H9 (cell line): ENCODE data around the gene ERAL1. TPM values are rescaled to one million over a fixed set of nuclear protein-coding genes. Genes with fewer than 3 reads are reported as not detected.

Experiments
- DNase-seq: peaks from one replicate; pipeline ENCODE4 v3.0.0-alpha.2; 2017
- H2AFZ ChIP-seq: one replicate; pipeline ENCODE4 v1.6.1; 2013; ENCODE audit warnings: mild to moderate bottlenecking, low read length, control low read depth, moderate library complexity
- H2AK5ac ChIP-seq: 2 replicates; pipeline ENCODE4 v1.6.1; 2013; ENCODE audit warnings: low read length, control low read depth, mixed read lengths; ENCODE audit not compliant: insufficient read length
- H2BK120ac ChIP-seq: one replicate; pipeline ENCODE4 v1.6.1; 2013; ENCODE audit warnings: low read depth, mild to moderate bottlenecking, low read length, control low read depth, inconsistent platforms; ENCODE audit not compliant: poor library complexity, severe bottlenecking
- H2BK12ac ChIP-seq: 2 replicates; pipeline ENCODE4 v1.6.1; 2013; ENCODE audit warnings: low read length, control low read depth, mixed read lengths, low read depth; ENCODE audit not compliant: insufficient read length
- H2BK15ac ChIP-seq: 2 replicates; pipeline ENCODE4 v1.6.1; 2013; ENCODE audit warnings: low read depth, low read length, control low read depth
- H2BK20ac ChIP-seq: one replicate; pipeline ENCODE4 v1.6.1; 2013; ENCODE audit warnings: low read depth, mild to moderate bottlenecking, low read length, control low read depth, inconsistent platforms; ENCODE audit not compliant: poor library complexity, severe bottlenecking
- H2BK5ac ChIP-seq: 2 replicates; pipeline ENCODE4 v1.6.1; 2013; ENCODE audit warnings: low read length, control low read depth, mixed read lengths; ENCODE audit not compliant: insufficient read length
- H3K14ac ChIP-seq: 2 replicates; pipeline ENCODE4 v1.6.1; 2013; ENCODE audit warnings: low read length, control low read depth; ENCODE audit not compliant: insufficient read depth
- H3K18ac ChIP-seq: 2 replicates; pipeline ENCODE4 v1.6.1; 2013; ENCODE audit warnings: low read depth, mild to moderate bottlenecking, mixed read lengths, low read length, control low read depth; ENCODE audit not compliant: insufficient read length
- H3K23ac ChIP-seq: 2 replicates; pipeline ENCODE4 v1.6.1; 2013; ENCODE audit warnings: low read length, control low read depth, mixed read lengths, low read depth; ENCODE audit not compliant: insufficient read length
- H3K23me2 ChIP-seq: 2 replicates; pipeline ENCODE4 v1.6.1; 2013; ENCODE audit warnings: low read depth, mild to moderate bottlenecking, mixed read lengths, low read length, control low read depth; ENCODE audit not compliant: insufficient read length, poor library complexity, severe bottlenecking
- H3K27ac ChIP-seq: 2 replicates; pipeline ENCODE4 v1.5.1; 2013; ENCODE audit warnings: low read length, control low read depth, mixed read lengths, low read depth; ENCODE audit not compliant: insufficient read length
- H3K27me3 ChIP-seq: 2 replicates; pipeline ENCODE4 v1.6.1; 2013; ENCODE audit warnings: low read length, control low read depth, inconsistent platforms; ENCODE audit not compliant: insufficient read depth
- H3K4ac ChIP-seq: 2 replicates; pipeline ENCODE4 v1.6.1; 2013; ENCODE audit warnings: low read depth, mild to moderate bottlenecking, control low read depth, inconsistent platforms, low read length, moderate library complexity
- H3K4me1 ChIP-seq: 2 replicates; pipeline ENCODE4 v1.6.1; 2013; ENCODE audit warnings: low read length, control low read depth, inconsistent platforms; ENCODE audit not compliant: insufficient read depth
- H3K4me2 ChIP-seq: 2 replicates; pipeline ENCODE4 v1.6.1; 2013; ENCODE audit warnings: low read length, control low read depth, mixed read lengths; ENCODE audit not compliant: insufficient read length, insufficient read depth
- H3K56ac ChIP-seq: 2 replicates; pipeline ENCODE4 v1.6.1; 2013; ENCODE audit warnings: low read depth, mild to moderate bottlenecking, mixed read lengths, low read length, control low read depth; ENCODE audit not compliant: insufficient read length
- H3K79me1 ChIP-seq: 2 replicates; pipeline ENCODE4 v1.6.1; 2013; ENCODE audit warnings: low read depth, mild to moderate bottlenecking, moderate library complexity, low read length, control low read depth, inconsistent platforms; ENCODE audit not compliant: insufficient read depth, poor library complexity, severe bottlenecking
- H3K79me2 ChIP-seq: 2 replicates; pipeline ENCODE4 v1.6.1; 2013; ENCODE audit warnings: low read length, control low read depth, inconsistent platforms; ENCODE audit not compliant: insufficient read depth
- H3K9ac ChIP-seq: 2 replicates; pipeline ENCODE4 v1.6.1; 2013; ENCODE audit warnings: low read length, control low read depth, mixed read lengths; ENCODE audit not compliant: insufficient read length; ENCODE audit errors: extremely low read depth
- H3K9me3 ChIP-seq: one replicate; pipeline ENCODE4 v1.6.1; 2013; ENCODE audit warnings: low read depth, low read length, inconsistent platforms; ENCODE audit not compliant: control insufficient read depth
- H3T11ph ChIP-seq: one replicate; pipeline ENCODE4 v1.6.1; 2013; ENCODE audit warnings: mild to moderate bottlenecking, low read length, control low read depth, inconsistent platforms
- H4K20me1 ChIP-seq: one replicate; pipeline ENCODE4 v1.6.1; 2013; ENCODE audit not compliant: control insufficient read depth, insufficient read length, insufficient read depth
- H4K5ac ChIP-seq: 2 replicates; pipeline ENCODE4 v1.6.1; 2013; ENCODE audit warnings: low read depth, mild to moderate bottlenecking, mixed read lengths, low read length, control low read depth; ENCODE audit not compliant: insufficient read length
- H4K8ac ChIP-seq: replicated peaks from 2 replicates; pipeline ENCODE4 v1.6.1; 2013; ENCODE audit warnings: low read length, control low read depth, mixed read lengths, low read depth; ENCODE audit not compliant: insufficient read length
- H4K91ac ChIP-seq: 2 replicates; pipeline ENCODE4 v1.6.1; 2013; ENCODE audit warnings: low read depth, mild to moderate bottlenecking, moderate library complexity, mixed read lengths, low read length, control low read depth; ENCODE audit not compliant: insufficient read length
- H3K27ac Mint-ChIP-seq, 3 experiments: 2 replicates in 2 of 3; 3 replicates in 1 of 3; pipeline ENCODE4 v1.8.0; 2020 to 2021; ENCODE audit warnings: mixed read lengths in 3 of 3, mild to moderate bottlenecking in 1 of 3, moderate library complexity in 1 of 3
- H3K27me3 Mint-ChIP-seq: 2 replicates; pipeline ENCODE4 v1.8.0; 2021; ENCODE audit warnings: low read depth, mild to moderate bottlenecking, moderate library complexity, mixed read lengths
- H3K36me3 Mint-ChIP-seq, 3 experiments: 2 replicates in 2 of 3; 3 replicates in 1 of 3; pipeline ENCODE4 v1.8.0; 2020 to 2021; ENCODE audit warnings: low read depth in 3 of 3, mixed read lengths in 3 of 3; ENCODE audit not compliant: insufficient read depth in 1 of 3
- H3K4me1 Mint-ChIP-seq, 2 experiments: 2 replicates each; pipeline ENCODE4 v1.8.0; 2020; ENCODE audit warnings: mixed read lengths in 2 of 2
- H3K4me3 Mint-ChIP-seq, 2 experiments: 2 replicates in 1 of 2; 3 replicates in 1 of 2; pipeline ENCODE4 v1.8.0; 2020 to 2021; ENCODE audit warnings: mild to moderate bottlenecking in 2 of 2, mixed read lengths in 2 of 2, moderate library complexity in 1 of 2
- H3K9me3 Mint-ChIP-seq, 2 experiments: 2 replicates in 1 of 2; 3 replicates in 1 of 2; pipeline ENCODE4 v1.8.0; 2020; ENCODE audit warnings: mild to moderate bottlenecking in 2 of 2, mixed read lengths in 2 of 2, moderate library complexity in 1 of 2
- WGBS: extraction: QIAGEN DNeasy Blood & Tissue Kit; methylation state at CpG from one replicate; pipeline ENCODE4 v1.1.7; 2013; ENCODE audit warnings: missing lambda C conversion rate, low lambda C conversion rate, mixed read lengths; ENCODE audit not compliant: insufficient read length; ENCODE audit errors: extremely low coverage; 5-methylcytosine and 5-hydroxymethylcytosine counted together
- total RNA-seq: library from RNA; stranded (reverse); gene quantifications from 2 replicates; pipeline ENCODE4 v1.2.1, GENCODE V29; 2021
- TF ChIP-seq, protein P1 (sequence below): fragments of 200-600 bp; sonication (generic); conservative IDR thresholded peaks from 3 replicates; pipeline ENCODE4 v1.8.0; 2021; ENCODE audit warnings: antibody characterized with exemption, mild to moderate bottlenecking

The ERAL1 gene
- total RNA-seq, 1 experiment from 2014 or later: 67.8 TPM

- Histone ChIP-seq H3K4me1 (no peaks in the 10 kb centered on the region; the same call in 1 of the 2 replicates), H2BK15ac (no peak overlapping the region), H2BK120ac (no peak overlapping the region), H3K79me2 (peaks cover 8% of the 10 kb centered on the region; the same call in 1 of the 2 replicates), H3K27ac (no peak overlapping the region), H2BK12ac (no peak overlapping the region), H2BK20ac (no peak overlapping the region), H3K9ac (no peak overlapping the region), H3K23me2 (no peaks in the 10 kb centered on the region), H3K4ac (no peak overlapping the region), H2AK5ac (no peak overlapping the region), H3T11ph (no peak overlapping the region), H3K18ac (no peak overlapping the region), H3K9me3 (no peaks in the 10 kb centered on the region), H2AFZ (no peak overlapping the region), H3K4me2 (no peak overlapping the region), H2BK5ac (no peak overlapping the region), H4K5ac (no peak overlapping the region), H4K20me1 (no peaks in the 10 kb centered on the region), H3K56ac (no peak overlapping the region), H3K14ac (no peak overlapping the region), H4K91ac (no peak overlapping the region), H3K27me3 (no peaks in the 10 kb centered on the region), H4K8ac (no peak overlapping the region), H3K79me1 (peaks cover 6% of the 10 kb centered on the region), H3K23ac (no peak overlapping the region)
- H3K36me3 Mint-ChIP-seq: peaks cover 0 to 5% (median 0%) of the 10 kb centered on the region in 3 experiments; a peak in 3 of 7 replicates
- WGBS: no CpG with 5 or more reads among the region's 1 CpG
- H3K9me3 Mint-ChIP-seq: no peaks in the 10 kb centered on the region
- no peaks in the 10 kb centered on the region for H3K27me3 Mint-ChIP-seq
- TF ChIP-seq, protein P1, sequence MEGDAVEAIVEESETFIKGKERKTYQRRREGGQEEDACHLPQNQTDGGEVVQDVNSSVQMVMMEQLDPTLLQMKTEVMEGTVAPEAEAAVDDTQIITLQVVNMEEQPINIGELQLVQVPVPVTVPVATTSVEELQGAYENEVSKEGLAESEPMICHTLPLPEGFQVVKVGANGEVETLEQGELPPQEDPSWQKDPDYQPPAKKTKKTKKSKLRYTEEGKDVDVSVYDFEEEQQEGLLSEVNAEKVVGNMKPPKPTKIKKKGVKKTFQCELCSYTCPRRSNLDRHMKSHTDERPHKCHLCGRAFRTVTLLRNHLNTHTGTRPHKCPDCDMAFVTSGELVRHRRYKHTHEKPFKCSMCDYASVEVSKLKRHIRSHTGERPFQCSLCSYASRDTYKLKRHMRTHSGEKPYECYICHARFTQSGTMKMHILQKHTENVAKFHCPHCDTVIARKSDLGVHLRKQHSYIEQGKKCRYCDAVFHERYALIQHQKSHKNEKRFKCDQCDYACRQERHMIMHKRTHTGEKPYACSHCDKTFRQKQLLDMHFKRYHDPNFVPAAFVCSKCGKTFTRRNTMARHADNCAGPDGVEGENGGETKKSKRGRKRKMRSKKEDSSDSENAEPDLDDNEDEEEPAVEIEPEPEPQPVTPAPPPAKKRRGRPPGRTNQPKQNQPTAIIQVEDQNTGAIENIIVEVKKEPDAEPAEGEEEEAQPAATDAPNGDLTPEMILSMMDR: no peak
- H3K4me3 Mint-ChIP-seq: no peak overlapping the region
- DNase-seq: no peak
- 0 out of 7 replicates have a peak overlapping the region, but pooled peaks of 1 of the 3 experiments have one; percentile 77 for H3K27ac Mint-ChIP-seq
- H3K4me1 Mint-ChIP-seq: peaks cover 12 to 20% of the 10 kb centered on the region in 2 experiments
These were observed 35.2 kb upstream of the ERAL1 start for GRCh38 chr17:28819582-28819981.
